ENCODE data around the gene NPHS2. TPM values are rescaled to one million over a fixed set of nuclear protein-coding genes. Genes with fewer than 3 reads are reported as not detected.

Gene NPHS2
- total and polyA plus RNA-seq, 3 donors from 2014 or later = 0.37 to 1.1 (median 0.83) TPM

DNA sequence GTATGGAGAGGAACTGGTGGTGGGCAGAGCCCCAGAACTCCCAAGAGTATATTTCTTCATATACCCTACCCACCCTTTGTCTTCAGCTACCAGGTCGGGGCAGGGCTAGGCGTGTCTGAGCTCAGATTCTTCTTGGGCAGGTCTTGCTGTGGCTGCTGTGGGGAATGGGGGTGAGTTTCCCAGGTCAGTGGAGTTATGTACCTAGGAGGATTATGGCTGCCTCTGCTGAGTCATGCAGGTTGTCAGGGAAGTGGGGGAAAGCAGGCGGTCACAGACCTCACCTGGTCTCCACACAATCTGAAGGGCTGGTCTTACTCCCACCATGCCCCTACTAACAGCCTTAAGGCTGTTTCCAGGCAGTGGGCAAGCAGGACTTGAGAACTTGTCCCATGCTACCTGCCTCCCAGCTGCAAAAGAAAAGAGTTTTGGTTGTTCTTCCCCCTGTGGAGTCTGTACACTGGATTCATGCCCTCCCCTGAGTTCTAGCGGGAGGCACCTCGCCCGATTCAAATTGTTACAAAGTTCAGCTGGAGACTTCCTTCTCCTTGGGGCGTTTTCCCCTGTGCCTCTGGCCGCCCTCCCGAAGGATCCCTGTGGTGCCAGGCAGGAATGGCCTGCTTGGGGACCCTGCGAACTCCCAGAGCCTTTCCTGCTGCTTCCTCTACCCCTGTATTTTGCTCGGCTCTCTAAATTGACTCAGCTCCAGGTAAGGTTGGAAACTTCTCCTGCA lies 58.6 kb downstream of the NPHS2 start:
- 67 to 74% methylated on average over 9 to 11 of the region's 11 CpGs for WGBS, 2 donors
- H3K27ac ChIP-seq = no peak overlapping the region
- DNase-seq = no peak
- no peaks in the 10 kb centered on the region for H3K9me3 ChIP-seq
- no peaks in the 10 kb centered on the region for H3K36me3 ChIP-seq (ENCODE audit: low read depth, missing control alignments)
- TF ChIP-seq CTCF (IDR thresholded peaks at IDR 0.05) = no peak
- no peak for TF ChIP-seq POLR2A (IDR thresholded peaks at IDR 0.05)
- no peaks in the 10 kb centered on the region for H3K4me1 ChIP-seq
- intact Hi-C loops (cut with DNase I; ENCODE audit: low total_unique reads) = no loop called here
- H3K4me3 ChIP-seq = no peak overlapping the region
- H3K27me3 ChIP-seq = no peaks in the 10 kb centered on the region

DNA sequence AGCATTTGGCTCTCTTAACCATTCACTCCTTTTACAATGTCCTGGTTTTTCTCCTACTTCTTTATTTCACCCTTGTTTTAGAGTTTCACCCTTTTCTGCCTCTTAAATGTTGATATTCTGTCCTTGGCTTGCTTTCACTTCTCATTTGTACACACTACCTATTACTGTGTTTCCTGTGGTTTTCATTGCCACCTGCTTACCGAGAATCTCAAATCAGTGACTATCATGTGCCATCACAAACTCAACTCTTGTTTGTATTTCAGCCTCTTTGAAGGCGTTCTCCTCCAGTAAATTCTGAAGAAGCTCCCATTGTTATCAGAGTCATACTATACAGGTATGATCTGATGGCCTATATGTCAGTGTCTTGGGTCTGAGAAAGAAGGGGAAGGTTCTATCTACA lies 65.7 kb downstream of the NPHS2 start:
- no peak overlapping the region for H3K27ac ChIP-seq
- no peaks in the 10 kb centered on the region for H3K36me3 ChIP-seq (ENCODE audit: low read depth, missing control alignments)
- TF ChIP-seq CTCF (IDR thresholded peaks at IDR 0.05) = no peak
- WGBS, 2 donors = 41 to 73% methylated on average over 2 of the region's 2 CpGs
- no peaks in the 10 kb centered on the region for H3K9me3 ChIP-seq
- H3K4me1 ChIP-seq = no peaks in the 10 kb centered on the region
- no peak for DNase-seq
- no peaks in the 10 kb centered on the region for H3K27me3 ChIP-seq
- intact Hi-C loops (cut with DNase I; ENCODE audit: low total_unique reads) = no loop called here
- H3K4me3 ChIP-seq = no peak overlapping the region

DNA sequence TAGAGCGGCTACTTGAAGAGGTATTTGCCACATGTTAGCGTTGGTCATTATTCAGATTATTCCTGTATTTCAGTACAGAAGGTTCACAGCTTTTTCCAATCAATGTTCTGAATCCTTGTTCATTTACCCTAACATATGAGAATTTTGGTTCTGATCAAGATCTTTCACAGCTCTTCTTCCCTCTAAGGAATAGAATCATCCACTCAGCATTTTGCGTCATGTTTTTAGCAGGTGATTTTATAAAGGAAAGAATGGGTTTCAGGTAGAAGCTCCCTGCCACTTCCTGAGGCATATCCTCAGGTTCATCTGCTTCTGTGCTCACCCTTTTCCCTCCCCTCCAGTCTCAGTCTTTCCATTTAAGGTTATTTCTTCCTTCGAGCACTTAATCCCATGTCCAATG lies 66.4 kb downstream of the NPHS2 start:
- no peaks in the 10 kb centered on the region for H3K27me3 ChIP-seq
- WGBS, 2 donors = 86 to 94% methylated on average over 4 of the region's 4 CpGs
- H3K9me3 ChIP-seq = no peaks in the 10 kb centered on the region
- DNase-seq = no peak
- no peak overlapping the region for H3K4me3 ChIP-seq
- intact Hi-C loops (cut with DNase I; ENCODE audit: low total_unique reads) = no loop called here
- H3K4me1 ChIP-seq = no peaks in the 10 kb centered on the region
- TF ChIP-seq POLR2A (IDR thresholded peaks at IDR 0.05) (no peak), CTCF (IDR thresholded peaks at IDR 0.05) (no peak)
- H3K27ac ChIP-seq = no peak overlapping the region
- H3K36me3 ChIP-seq (ENCODE audit: low read depth, missing control alignments) = no peaks in the 10 kb centered on the region

DNA sequence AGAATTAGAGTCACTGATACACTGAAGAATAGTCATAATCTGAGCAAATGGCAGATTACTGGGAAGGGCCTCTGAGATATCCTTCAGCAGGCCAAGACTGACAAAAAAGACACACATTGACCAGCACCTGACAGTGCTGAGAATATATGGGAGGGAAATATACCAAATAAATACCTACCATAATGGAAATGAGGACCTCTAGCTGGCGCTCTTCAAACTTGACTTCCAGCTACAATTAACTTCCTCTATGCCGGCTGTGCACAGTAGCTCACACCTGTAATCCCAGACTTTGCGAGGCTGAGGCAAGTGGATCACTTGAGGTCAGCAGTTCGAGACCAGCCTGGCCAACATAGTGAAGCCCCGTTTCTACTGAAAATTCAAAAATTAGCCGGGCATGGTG lies 69.5 kb downstream of the NPHS2 start:
- Histone ChIP-seq H3K4me3 (no peak overlapping the region), H3K27ac (no peak overlapping the region), H3K9me3 (no peaks in the 10 kb centered on the region), H3K36me3 (ENCODE audit: low read depth, missing control alignments) (no peaks in the 10 kb centered on the region), H3K27me3 (no peaks in the 10 kb centered on the region), H3K4me1 (no peaks in the 10 kb centered on the region)
- no peak for TF ChIP-seq CTCF (IDR thresholded peaks at IDR 0.05)
- TF ChIP-seq POLR2A (IDR thresholded peaks at IDR 0.05) = no peak
- 94% methylated on average over 6 of the region's 6 CpGs for WGBS, 2 donors
- intact Hi-C loops (cut with DNase I; ENCODE audit: low total_unique reads) = no loop called here
- DNase-seq = no peak

Small RNA genes within 50 kb of the gene (small RNA-seq; reads per million reads assigned to genes)
- gene RNU5F-2P = 0 reads per million in 2 donors

Other genes starting within 250 kb of the NPHS2 start
- gene AXDND1, start 210.0 kb downstream of the NPHS2 start, total RNA-seq = 10 to 100 TPM; 31.5 to 58.3 TPM
- 21.4 TPM for gene AXDND1, start 210.0 kb downstream of the NPHS2 start, polyA plus RNA-seq (ENCODE audit: insufficient read depth, low read depth, low replicate concordance)
- gene TDRD5, start 15.9 kb upstream of the NPHS2 start, total RNA-seq = 10 to 100 TPM; 26.1 to 30.5 TPM
- gene TDRD5, start 15.9 kb upstream of the NPHS2 start, polyA plus RNA-seq (ENCODE audit: insufficient read depth, low read depth, low replicate concordance) = 52.2 TPM
- 1 to 10 TPM; 3.5 to 6.0 TPM for gene FAM163A, start 167.3 kb upstream of the NPHS2 start, total RNA-seq
- 6.6 TPM for gene FAM163A, start 167.3 kb upstream of the NPHS2 start, polyA plus RNA-seq (ENCODE audit: insufficient read depth, low read depth, low replicate concordance)

All from testis (tissue), 3 donors.